HL-60 (cell line): Measurements from ENCODE around the gene GNGT2.

ENCODE experiments used
- GABPA ChIP-seq: IDR thresholded peaks from 2 replicates; pipeline ENCODE4 v1.6.1; 2012; ENCODE audit warnings: low read depth
- POLR2AphosphoS5 ChIP-seq: IDR thresholded peaks from 2 replicates; pipeline ENCODE4 v1.6.1; 2012; ENCODE audit warnings: low read depth
- TF ChIP-seq, protein P1 (sequence below): IDR thresholded peaks from one replicate; pipeline ENCODE4 v1.5.1; 2011; ENCODE audit warnings: low read length, control low read depth, inconsistent platforms; ENCODE audit not compliant: insufficient read depth

GRCh38 chr17:49197346-49197998 lies 12.9 kb downstream of the GNGT2 start:
- TF ChIP-seq, protein P1, sequence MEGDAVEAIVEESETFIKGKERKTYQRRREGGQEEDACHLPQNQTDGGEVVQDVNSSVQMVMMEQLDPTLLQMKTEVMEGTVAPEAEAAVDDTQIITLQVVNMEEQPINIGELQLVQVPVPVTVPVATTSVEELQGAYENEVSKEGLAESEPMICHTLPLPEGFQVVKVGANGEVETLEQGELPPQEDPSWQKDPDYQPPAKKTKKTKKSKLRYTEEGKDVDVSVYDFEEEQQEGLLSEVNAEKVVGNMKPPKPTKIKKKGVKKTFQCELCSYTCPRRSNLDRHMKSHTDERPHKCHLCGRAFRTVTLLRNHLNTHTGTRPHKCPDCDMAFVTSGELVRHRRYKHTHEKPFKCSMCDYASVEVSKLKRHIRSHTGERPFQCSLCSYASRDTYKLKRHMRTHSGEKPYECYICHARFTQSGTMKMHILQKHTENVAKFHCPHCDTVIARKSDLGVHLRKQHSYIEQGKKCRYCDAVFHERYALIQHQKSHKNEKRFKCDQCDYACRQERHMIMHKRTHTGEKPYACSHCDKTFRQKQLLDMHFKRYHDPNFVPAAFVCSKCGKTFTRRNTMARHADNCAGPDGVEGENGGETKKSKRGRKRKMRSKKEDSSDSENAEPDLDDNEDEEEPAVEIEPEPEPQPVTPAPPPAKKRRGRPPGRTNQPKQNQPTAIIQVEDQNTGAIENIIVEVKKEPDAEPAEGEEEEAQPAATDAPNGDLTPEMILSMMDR, result no peak
- TF ChIP-seq POLR2AphosphoS5 (no peak), GABPA (no peak)
